Activated B cell treated with CpG ODN at 0.5 μM for 24 hours (primary cell): ENCODE data around the gene DNAJC1. TPM values are rescaled to one million over a fixed set of nuclear protein-coding genes. Genes with fewer than 3 reads are reported as not detected.

Source experiments
- ATAC-seq: fragments of 200-7000 bp; cut with Tn5 transposase; one replicate; pipeline ENCODE4 v1.10.0; 2021; ENCODE audit warnings: low read depth, mild to moderate bottlenecking, moderate library complexity
- CTCF ChIA-PET: fragments of 350-600 bp; sonication (Branson Sonifier 250); formaldehyde crosslinking; loops from one replicate; lab custom pipeline; 2021; ENCODE audit warnings: antibody characterized with exemption; lab: Charles Lee
- POLR2A ChIA-PET: fragments of 350-600 bp; sonication (Branson Sonifier 250); formaldehyde crosslinking; loops from one replicate; lab custom pipeline; 2021; ENCODE audit warnings: antibody characterized with exemption; lab: Charles Lee
- DNase-seq: peaks from one replicate; pipeline ENCODE4 v3.0.0; 2022
- H3K27ac Mint-ChIP-seq: one replicate; pipeline ENCODE4 v1.8.0; 2020; ENCODE audit warnings: mixed read lengths
- H3K27me3 Mint-ChIP-seq: one replicate; pipeline ENCODE4 v1.8.0; 2021; ENCODE audit warnings: mixed read lengths
- H3K36me3 Mint-ChIP-seq: one replicate; pipeline ENCODE4 v1.8.0; 2021; ENCODE audit warnings: low read depth, mixed read lengths
- H3K4me1 Mint-ChIP-seq: one replicate; pipeline ENCODE4 v1.8.0; 2021; ENCODE audit warnings: mixed read lengths
- H3K4me3 Mint-ChIP-seq: one replicate; pipeline ENCODE4 v1.8.0; 2020; ENCODE audit warnings: mild to moderate bottlenecking, mixed read lengths
- H3K9me3 Mint-ChIP-seq: one replicate; pipeline ENCODE4 v1.8.0; 2020; ENCODE audit warnings: mixed read lengths
- CTCF ChIP-seq: fragments of 200-600 bp; IDR thresholded peaks from one replicate; pipeline ENCODE4 v1.8.0; 2022; ENCODE audit warnings: antibody characterized with exemption, mild to moderate bottlenecking
- intact Hi-C: fragments of 100-400 bp; cut with micrococcal nuclease; formaldehyde crosslinking; loops from one replicate; pipeline ENCODE4 v1.15.1; 2024
- total RNA-seq: library from RNA; stranded (reverse); gene quantifications from 2 replicates; pipeline ENCODE4 v1.2.3, GENCODE V29; 2022

Gene DNAJC1
- total RNA-seq, 1 donor from 2014 or later: 10.9 TPM

GRCh38 chr10:21926949-21927348, 76.6 kb downstream of the DNAJC1 start:
- Mint-ChIP-seq H3K4me1 (no peaks in the 10 kb centered on the region), H3K9me3 (no peaks in the 10 kb centered on the region), H3K4me3 (no peak overlapping the region), H3K27ac (no peak overlapping the region), H3K36me3 (peaks cover 2% of the 10 kb centered on the region), H3K27me3 (no peaks in the 10 kb centered on the region)
- no peak for DNase-seq
- ChIA-PET POLR2A (no interaction called here), CTCF (no interaction called here)
- ATAC-seq: no peak
- no peak for TF ChIP-seq CTCF
- intact Hi-C loops: no loop called here

GRCh38 chr10:21926358-21926925, 77.1 kb downstream of the DNAJC1 start:
- H3K4me3 Mint-ChIP-seq: no peak overlapping the region
- DNase-seq (no peak), ATAC-seq (no peak)
- no peak overlapping the region for H3K27ac Mint-ChIP-seq
- intact Hi-C loops: no loop called here
- TF ChIP-seq CTCF: no peak
- H3K27me3 Mint-ChIP-seq: no peaks in the 10 kb centered on the region
- ChIA-PET CTCF (no interaction called here), POLR2A (no interaction called here)
- H3K36me3 Mint-ChIP-seq: peaks cover 2% of the 10 kb centered on the region
- no peaks in the 10 kb centered on the region for H3K4me1 Mint-ChIP-seq
- H3K9me3 Mint-ChIP-seq: no peaks in the 10 kb centered on the region

- DNase-seq (no peak), ATAC-seq (no peak)
- intact Hi-C loops: no loop called here
- no peak for TF ChIP-seq CTCF
- no peaks in the 10 kb centered on the region for H3K4me1 Mint-ChIP-seq
- no peak overlapping the region for H3K27ac Mint-ChIP-seq
- H3K36me3 Mint-ChIP-seq: peaks cover 2% of the 10 kb centered on the region
- CTCF ChIA-PET: no interaction called here
- no peak overlapping the region for H3K4me3 Mint-ChIP-seq
- H3K9me3 Mint-ChIP-seq: no peaks in the 10 kb centered on the region
- POLR2A ChIA-PET: no interaction called here
- H3K27me3 Mint-ChIP-seq: no peaks in the 10 kb centered on the region
Observed at GRCh38 chr10:21925851-21926250, 77.7 kb downstream of the DNAJC1 start.

GRCh38 chr10:21924511-21924910, 79.0 kb downstream of the DNAJC1 start:
- intact Hi-C loops: no loop called here
- Mint-ChIP-seq H3K4me3 (no peak overlapping the region), H3K36me3 (peaks cover 2% of the 10 kb centered on the region), H3K27ac (no peak overlapping the region), H3K4me1 (peaks cover 3% of the 10 kb centered on the region), H3K27me3 (no peaks in the 10 kb centered on the region), H3K9me3 (no peaks in the 10 kb centered on the region)
- TF ChIP-seq CTCF: no peak
- DNase-seq (no peak), ATAC-seq (no peak)
- ChIA-PET CTCF (no interaction called here), POLR2A (no interaction called here)

- POLR2A ChIA-PET: interaction anchor here (0.5 kb wide), 1 partner anchor 289 kb away, joined by 7 read pairs; no protein-coding TSS in a partner anchor
- no peak for TF ChIP-seq CTCF
- no peaks in the 10 kb centered on the region for H3K27me3 Mint-ChIP-seq
- peaks cover 2% of the 10 kb centered on the region for H3K36me3 Mint-ChIP-seq
- intact Hi-C loops: no loop called here
- DNase-seq (no peak), ATAC-seq (no peak)
- peaks cover 3% of the 10 kb centered on the region for H3K4me1 Mint-ChIP-seq
- H3K4me3 Mint-ChIP-seq: no peak overlapping the region
- H3K27ac Mint-ChIP-seq: no peak overlapping the region
- no peaks in the 10 kb centered on the region for H3K9me3 Mint-ChIP-seq
- CTCF ChIA-PET: no interaction called here
Observed at GRCh38 chr10:21920633-21921032, 82.9 kb downstream of the DNAJC1 start.
